Measurements from ENCODE around the gene EHMT1.

The EHMT1 gene

DNA sequence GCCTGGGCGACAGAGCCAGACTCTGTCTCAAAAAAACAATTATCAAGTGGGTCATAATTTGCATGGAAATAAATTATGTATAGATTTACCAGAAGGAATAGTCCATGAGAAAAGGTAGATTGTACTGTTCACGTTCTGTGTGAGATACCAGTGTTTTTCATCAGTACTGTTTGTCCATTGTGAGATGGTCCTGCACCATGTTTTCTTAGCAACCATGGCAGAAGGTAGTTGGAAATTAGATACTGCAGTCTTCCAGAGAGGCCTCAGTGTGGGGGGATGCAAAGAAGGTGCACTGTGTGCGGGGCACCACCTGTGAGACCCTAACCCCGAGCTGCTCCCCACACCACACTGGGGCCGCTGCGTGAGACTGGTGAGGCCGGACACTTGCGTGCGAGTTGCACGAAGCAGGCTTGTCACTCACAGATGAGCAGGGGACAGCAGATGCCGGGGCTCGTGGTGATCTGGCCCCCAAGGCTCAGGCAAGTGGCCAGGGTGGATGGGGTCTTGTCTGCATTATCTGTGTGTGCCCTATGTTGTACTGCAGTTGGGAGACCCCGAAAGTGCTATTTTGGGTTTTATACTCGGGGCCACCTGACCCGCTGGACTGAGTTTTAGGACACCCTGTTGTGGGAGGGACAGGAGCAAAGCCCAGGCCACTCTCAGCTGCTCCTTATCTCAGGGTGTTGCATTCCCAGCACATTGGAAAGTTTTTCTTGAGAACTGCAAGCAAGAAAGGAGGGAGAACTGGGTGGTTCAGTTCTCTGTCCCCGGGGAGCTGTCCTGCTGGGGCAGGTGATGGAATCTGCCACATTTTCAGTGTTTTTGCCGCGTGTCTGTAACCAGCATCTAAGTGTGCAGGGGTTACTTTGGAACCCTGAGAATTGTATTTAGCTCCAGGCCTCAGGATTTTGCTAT, 61.9 kb downstream of the EHMT1 start:
- no peaks in the 10 kb centered on the region for H3K9me3 Mint-ChIP-seq
- H3K27ac Mint-ChIP-seq, result no peak overlapping the region
- H3K36me3 Mint-ChIP-seq (ENCODE audit: low read depth), result peaks cover 15% of the 10 kb centered on the region
- H3K27me3 Mint-ChIP-seq (ENCODE audit: low read depth), result no peaks in the 10 kb centered on the region
- peaks cover 37% of the 10 kb centered on the region for H3K4me1 Mint-ChIP-seq
- H3K4me3 Mint-ChIP-seq, result no peak overlapping the region
- TF ChIP-seq, protein P1, sequence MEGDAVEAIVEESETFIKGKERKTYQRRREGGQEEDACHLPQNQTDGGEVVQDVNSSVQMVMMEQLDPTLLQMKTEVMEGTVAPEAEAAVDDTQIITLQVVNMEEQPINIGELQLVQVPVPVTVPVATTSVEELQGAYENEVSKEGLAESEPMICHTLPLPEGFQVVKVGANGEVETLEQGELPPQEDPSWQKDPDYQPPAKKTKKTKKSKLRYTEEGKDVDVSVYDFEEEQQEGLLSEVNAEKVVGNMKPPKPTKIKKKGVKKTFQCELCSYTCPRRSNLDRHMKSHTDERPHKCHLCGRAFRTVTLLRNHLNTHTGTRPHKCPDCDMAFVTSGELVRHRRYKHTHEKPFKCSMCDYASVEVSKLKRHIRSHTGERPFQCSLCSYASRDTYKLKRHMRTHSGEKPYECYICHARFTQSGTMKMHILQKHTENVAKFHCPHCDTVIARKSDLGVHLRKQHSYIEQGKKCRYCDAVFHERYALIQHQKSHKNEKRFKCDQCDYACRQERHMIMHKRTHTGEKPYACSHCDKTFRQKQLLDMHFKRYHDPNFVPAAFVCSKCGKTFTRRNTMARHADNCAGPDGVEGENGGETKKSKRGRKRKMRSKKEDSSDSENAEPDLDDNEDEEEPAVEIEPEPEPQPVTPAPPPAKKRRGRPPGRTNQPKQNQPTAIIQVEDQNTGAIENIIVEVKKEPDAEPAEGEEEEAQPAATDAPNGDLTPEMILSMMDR (IDR thresholded peaks at IDR 0.05; ENCODE audit: unreplicated experiment in 3 of 3), result no peak

DNA sequence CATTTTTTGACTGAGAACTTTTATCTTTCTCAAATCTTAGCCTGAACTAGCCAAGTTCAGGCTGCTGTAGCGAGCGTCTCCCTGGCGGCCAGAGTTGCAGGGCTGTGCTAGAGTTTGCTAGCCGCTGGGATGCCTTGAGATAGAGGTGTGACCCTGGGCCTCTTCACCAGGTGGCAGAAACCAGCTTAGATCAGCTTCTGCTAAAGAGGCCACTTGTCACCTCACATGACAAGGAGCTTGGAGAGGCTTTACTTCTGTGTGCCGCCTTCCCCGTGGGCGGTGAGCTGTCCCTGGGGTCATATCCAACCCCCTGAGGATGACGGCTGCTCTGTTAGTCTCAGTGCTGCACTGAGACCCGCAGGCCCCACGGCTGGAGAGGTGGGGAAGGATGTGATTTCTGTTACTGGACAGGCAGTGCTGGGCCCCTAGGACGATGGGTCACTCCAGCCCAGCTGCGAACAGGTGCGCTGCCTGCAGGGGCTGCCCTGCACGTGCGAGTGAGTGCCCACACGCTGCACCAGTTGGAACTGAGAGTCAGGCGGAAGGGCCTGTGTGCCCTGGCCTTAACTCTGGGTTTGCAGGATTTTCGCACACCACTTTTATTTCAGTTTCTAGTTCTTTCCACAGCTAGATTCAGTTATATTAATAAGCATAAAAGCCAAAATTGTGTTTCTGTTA, 63.8 kb downstream of the EHMT1 start:
- Mint-ChIP-seq H3K36me3 (ENCODE audit: low read depth) (peaks cover 19% of the 10 kb centered on the region), H3K4me1 (peaks cover 43% of the 10 kb centered on the region), H3K4me3 (no peak overlapping the region), H3K9me3 (no peaks in the 10 kb centered on the region), H3K27me3 (ENCODE audit: low read depth) (no peaks in the 10 kb centered on the region), H3K27ac (no peak overlapping the region)
- TF ChIP-seq, protein P1 (IDR thresholded peaks at IDR 0.05; ENCODE audit: unreplicated experiment in 3 of 3), result no peak

GRCh38 chr9:137683262-137683864, 64.6 kb downstream of the EHMT1 start:
- Mint-ChIP-seq H3K27me3 (ENCODE audit: low read depth) (no peaks in the 10 kb centered on the region), H3K9me3 (no peaks in the 10 kb centered on the region), H3K36me3 (ENCODE audit: low read depth) (peaks cover 16% of the 10 kb centered on the region), H3K4me1 (peaks cover 41% of the 10 kb centered on the region), H3K4me3 (no peak overlapping the region), H3K27ac (no peak overlapping the region)
- TF ChIP-seq, protein P1 (IDR thresholded peaks at IDR 0.05; ENCODE audit: unreplicated experiment in 3 of 3), result no peak

GRCh38 chr9:137685035-137685740, 66.4 kb downstream of the EHMT1 start:
- peaks cover 11% of the 10 kb centered on the region for H3K36me3 Mint-ChIP-seq (ENCODE audit: low read depth)
- H3K4me1 Mint-ChIP-seq, result peaks cover 46% of the 10 kb centered on the region
- H3K4me3 Mint-ChIP-seq, result no peak overlapping the region
- peak overlapping the region in 1 of 3 experiments; percentile 19 for H3K27ac Mint-ChIP-seq
- H3K27me3 Mint-ChIP-seq (ENCODE audit: low read depth), result no peaks in the 10 kb centered on the region
- no peaks in the 10 kb centered on the region for H3K9me3 Mint-ChIP-seq
- TF ChIP-seq, protein P1 (IDR thresholded peaks at IDR 0.05; ENCODE audit: unreplicated experiment in 3 of 3), result no peak

GRCh38 chr9:137685741-137686420, 67.1 kb downstream of the EHMT1 start:
- no peak overlapping the region for H3K4me3 Mint-ChIP-seq
- H3K36me3 Mint-ChIP-seq (ENCODE audit: low read depth), result peaks cover 11% of the 10 kb centered on the region
- TF ChIP-seq, protein P1 (IDR thresholded peaks at IDR 0.05; ENCODE audit: unreplicated experiment in 3 of 3), result no peak
- H3K27me3 Mint-ChIP-seq (ENCODE audit: low read depth), result no peaks in the 10 kb centered on the region
- no peak overlapping the region for H3K27ac Mint-ChIP-seq
- H3K4me1 Mint-ChIP-seq, result peaks cover 44% of the 10 kb centered on the region
- H3K9me3 Mint-ChIP-seq, result no peaks in the 10 kb centered on the region
